ENCODE data around the gene KCNN2. TPM values are rescaled to one million over a fixed set of nuclear protein-coding genes. Genes with fewer than 3 reads are reported as not detected.
A peak's percentile ranks its signal among the peaks of the same experiment; 100 is the strongest.

KCNN2 gene
- polyA plus RNA-seq, 1 experiment: 4.6 TPM

GRCh38 chr5:114327987-114328386 is 33.9 kb upstream of the KCNN2 start:
- no peak for DNase-seq (ENCODE audit: low read depth)
- POLR2A ChIA-PET: no interaction called here
- H3K4me3 ChIP-seq (ENCODE audit: low read depth, low read length): no peak overlapping the region
- CTCF ChIA-PET: interaction anchor here (0.7 to 1.1 kb wide), 2 partner anchors 122 to 226 kb away, joined by 3 to 4 read pairs; no protein-coding TSS in a partner anchor
- no peaks in the 10 kb centered on the region for H3K36me3 ChIP-seq (ENCODE audit: control insufficient read depth, insufficient read depth, low read length)
- H3K27me3 ChIP-seq (ENCODE audit: control insufficient read depth, insufficient read depth, low read length): no peaks in the 10 kb centered on the region
- no peak for TF ChIP-seq CTCF (IDR thresholded peaks at IDR 0.05; ENCODE audit: insufficient read depth, low read depth, low read length)

GRCh38 chr5:114330916-114331531 is 30.8 kb upstream of the KCNN2 start:
- TF ChIP-seq CTCF (IDR thresholded peaks at IDR 0.05; ENCODE audit: insufficient read depth, low read depth, low read length): no peak
- H3K36me3 ChIP-seq (ENCODE audit: control insufficient read depth, insufficient read depth, low read length): no peaks in the 10 kb centered on the region
- CTCF ChIA-PET: interaction anchor here (0.9 to 1.7 kb wide), 5 partner anchors 14 to 119 kb away, joined by 3 to 5 read pairs (median 3); no protein-coding TSS in a partner anchor
- no peak for DNase-seq (ENCODE audit: low read depth)
- no peak overlapping the region for H3K4me3 ChIP-seq (ENCODE audit: low read depth, low read length)
- no peaks in the 10 kb centered on the region for H3K27me3 ChIP-seq (ENCODE audit: control insufficient read depth, insufficient read depth, low read length)
- POLR2A ChIA-PET: interaction anchor here (0.6 kb wide), 1 partner anchor 11 kb away, joined by 4 read pairs; no protein-coding TSS in a partner anchor

- TF ChIP-seq CTCF (IDR thresholded peaks at IDR 0.05; ENCODE audit: insufficient read depth, low read depth, low read length): no peak
- CTCF ChIA-PET: interaction anchor here (1.6 kb wide), 1 partner anchor 118 kb away, joined by 3 read pairs; no protein-coding TSS in a partner anchor
- POLR2A ChIA-PET: no interaction called here
- no peak for DNase-seq (ENCODE audit: low read depth)
- Histone ChIP-seq H3K27me3 (ENCODE audit: control insufficient read depth, insufficient read depth, low read length) (no peaks in the 10 kb centered on the region), H3K36me3 (ENCODE audit: control insufficient read depth, insufficient read depth, low read length) (no peaks in the 10 kb centered on the region), H3K4me3 (ENCODE audit: low read depth, low read length) (no peak overlapping the region)
Observed at GRCh38 chr5:114332493-114332892, 29.4 kb upstream of the KCNN2 start.

- no peaks in the 10 kb centered on the region for H3K36me3 ChIP-seq (ENCODE audit: control insufficient read depth, insufficient read depth, low read length)
- no peak overlapping the region for H3K4me3 ChIP-seq (ENCODE audit: low read depth, low read length)
- ChIA-PET POLR2A (no interaction called here), CTCF (interaction anchor here (1.6 kb wide), 1 partner anchor 117 kb away, joined by 3 read pairs; no protein-coding TSS in a partner anchor)
- no peaks in the 10 kb centered on the region for H3K27me3 ChIP-seq (ENCODE audit: control insufficient read depth, insufficient read depth, low read length)
- no peak for DNase-seq (ENCODE audit: low read depth)
- TF ChIP-seq CTCF (IDR thresholded peaks at IDR 0.05; ENCODE audit: insufficient read depth, low read depth, low read length): no peak
Observed at GRCh38 chr5:114332925-114333324, 28.9 kb upstream of the KCNN2 start.

GRCh38 chr5:114335391-114335790 is 26.5 kb upstream of the KCNN2 start:
- ChIA-PET CTCF (interaction anchor here (0.8 to 2.4 kb wide), 2 partner anchors 23 to 271 kb away, joined by 3 to 6 read pairs; no protein-coding TSS in a partner anchor), POLR2A (no interaction called here)
- no peaks in the 10 kb centered on the region for H3K27me3 ChIP-seq (ENCODE audit: control insufficient read depth, insufficient read depth, low read length)
- no peak overlapping the region for H3K4me3 ChIP-seq (ENCODE audit: low read depth, low read length)
- DNase-seq (ENCODE audit: low read depth): peak; percentile 65
- no peaks in the 10 kb centered on the region for H3K36me3 ChIP-seq (ENCODE audit: control insufficient read depth, insufficient read depth, low read length)
- no peak for TF ChIP-seq CTCF (IDR thresholded peaks at IDR 0.05; ENCODE audit: insufficient read depth, low read depth, low read length)
